SK-N-SH (cell line): ENCODE results near the gene AP1S3. TPM values are rescaled to one million over a fixed set of nuclear protein-coding genes. Genes with fewer than 3 reads are reported as not detected.
A peak's percentile ranks its signal among the peaks of the same experiment; 100 is the strongest.

Experiments used
- CTCF ChIA-PET: fragments of 300-600, 350-600 bp; formaldehyde crosslinking; extraction: SDS; loops from one replicate; lab custom pipeline; 2021; lab: Yijun Ruan, JAX
- POLR2A ChIA-PET: fragments of 350-600 bp; sonication (Branson Sonifier 250); formaldehyde crosslinking; extraction: SDS; loops from one replicate; lab custom pipeline; 2020; ENCODE audit warnings: antibody characterized with exemption, inconsistent platforms; lab: Yijun Ruan, JAX
- DNase-seq: peaks from one replicate; pipeline ENCODE4 v3.0.0; 2012
- H2AFZ ChIP-seq: fragments of 200-600 bp; sonication (generic); 2 replicates; pipeline ENCODE4 v1.8.1; 2016; ENCODE audit warnings: antibody characterized with exemption, mild to moderate bottlenecking, low read depth
- H3F3A ChIP-seq: fragments of 200-600 bp; sonication (generic); replicated peaks from 2 replicates; pipeline ENCODE3; 2016; ENCODE audit warnings: antibody characterized with exemption, mild to moderate bottlenecking; ENCODE audit not compliant: insufficient read depth
- H3K27ac ChIP-seq, 2 experiments: fragments of 200-500 bp in 1 of 2; fragments of 200-600 bp in 1 of 2; sonication (Bioruptor generic) in 1 of 2; sonication (generic), shearing (Covaris generic) in 1 of 2; 2 replicates each; pipeline versions ENCODE4 v1.5.1 to v1.6.1; 2014 to 2016; ENCODE audit warnings: low read depth in 2 of 2, inconsistent platforms in 1 of 2, low read length in 1 of 2, mild to moderate bottlenecking in 1 of 2, mixed read lengths in 1 of 2
- H3K27me3 ChIP-seq: fragments of 200-600 bp; sonication (generic), shearing (Covaris generic); 2 replicates; pipeline ENCODE4 v1.6.1; 2016; ENCODE audit warnings: mixed run types; ENCODE audit not compliant: insufficient read depth
- H3K36me3 ChIP-seq, 2 experiments: fragments of 200-500 bp in 1 of 2; fragments of 200-600 bp in 1 of 2; sonication (Bioruptor generic) in 1 of 2; sonication (generic) in 1 of 2; replicated peaks in 1 of 2; 2 replicates each; pipeline versions ENCODE3 to v1.5.1; 2014 to 2016; ENCODE audit warnings: low read length in 1 of 2, mild to moderate bottlenecking in 1 of 2; ENCODE audit not compliant: insufficient read depth in 2 of 2, control insufficient read depth in 1 of 2
- H3K4me1 ChIP-seq, 2 experiments: fragments of 200-500 bp in 1 of 2; fragments of 200-600 bp in 1 of 2; sonication (Bioruptor generic) in 1 of 2; sonication (generic), shearing (Covaris generic) in 1 of 2; 2 replicates each; pipeline versions ENCODE4 v1.5.1 to v1.6.1; 2014 to 2016; ENCODE audit warnings: low read depth in 1 of 2, low read length in 1 of 2, mixed run types in 1 of 2; ENCODE audit not compliant: insufficient read depth in 2 of 2, control insufficient read depth in 1 of 2
- H3K4me2 ChIP-seq: fragments of 200-600 bp; sonication (generic), shearing (Covaris generic); 2 replicates; pipeline ENCODE4 v1.6.1; 2017; ENCODE audit warnings: mixed run types
- H3K4me3 ChIP-seq, 2 experiments: fragments of 200-500 bp in 1 of 2; fragments of 200-600 bp in 1 of 2; sonication (Bioruptor generic) in 1 of 2; sonication (generic), shearing (Covaris generic) in 1 of 2; 2 replicates each; pipeline versions ENCODE4 v1.5.1 to v1.8.1; 2014 to 2016; ENCODE audit warnings: low read depth in 2 of 2, inconsistent platforms in 1 of 2, low read length in 1 of 2, mild to moderate bottlenecking in 1 of 2, mixed read lengths in 1 of 2, moderate library complexity in 1 of 2
- H3K79me2 ChIP-seq: fragments of 200-600 bp; sonication (generic); 2 replicates; pipeline ENCODE4 v1.8.1; 2017; ENCODE audit warnings: mild to moderate bottlenecking; ENCODE audit not compliant: insufficient read depth
- H3K9ac ChIP-seq: fragments of 200-600 bp; sonication (generic); 2 replicates; pipeline ENCODE4 v1.6.1; 2017; ENCODE audit warnings: mixed run types
- H3K9me2 ChIP-seq: fragments of 200-600 bp; sonication (generic); 2 replicates; pipeline ENCODE4 v1.6.1; 2017; ENCODE audit warnings: mixed run types
- H3K9me3 ChIP-seq: fragments of 200-600 bp; sonication (generic); 2 replicates; pipeline ENCODE4 v1.6.1; 2017; ENCODE audit warnings: mixed run types, mild to moderate bottlenecking, moderate library complexity
- H4K20me1 ChIP-seq: fragments of 200-600 bp; sonication (generic); 2 replicates; pipeline ENCODE4 v1.6.1; 2017; ENCODE audit warnings: mild to moderate bottlenecking, mixed run types; ENCODE audit not compliant: insufficient read depth
- EZH2phosphoT487 ChIP-seq: fragments of 200-600 bp; sonication (generic); IDR thresholded peaks from 2 replicates; pipeline ENCODE4 v1.6.1; 2017; ENCODE audit warnings: low read depth, mixed run types, mild to moderate bottlenecking, antibody characterized with exemption, moderate library complexity, borderline replicate concordance
- FOXJ3 ChIP-seq: sonication (generic); formaldehyde crosslinking; IDR thresholded peaks from 2 replicates; pipeline ENCODE4 v1.5.1; 2020; ENCODE audit warnings: mild to moderate bottlenecking, missing genetic modification reagents
- FOXM1 ChIP-seq: IDR thresholded peaks from 2 replicates; pipeline ENCODE4 v1.4.0; 2012; ENCODE audit warnings: low read depth, mild to moderate bottlenecking
- GABPA ChIP-seq: IDR thresholded peaks from 2 replicates; pipeline ENCODE4 v1.4.0; 2012; ENCODE audit warnings: low read depth, mild to moderate bottlenecking
- JUND ChIP-seq: IDR thresholded peaks from 2 replicates; pipeline ENCODE4 v1.4.0; 2012
- MXI1 ChIP-seq: IDR thresholded peaks from 2 replicates; pipeline ENCODE4 v1.6.1; 2012; ENCODE audit warnings: mild to moderate bottlenecking, low read depth, low read length, improper control_type of control experiment
- NRF1 ChIP-seq: IDR thresholded peaks from 2 replicates; pipeline ENCODE4 v1.6.1; 2012; ENCODE audit warnings: low read depth, mild to moderate bottlenecking, low read length
- RAD21 ChIP-seq: IDR thresholded peaks from 2 replicates; pipeline ENCODE4 v1.6.1; 2012; ENCODE audit warnings: mild to moderate bottlenecking, low read length
- RFX5 ChIP-seq: IDR thresholded peaks from 2 replicates; pipeline ENCODE4 v1.6.1; 2012; ENCODE audit warnings: mild to moderate bottlenecking, improper control_type of control experiment, low read length
- RXRA ChIP-seq: IDR thresholded peaks from 2 replicates; pipeline ENCODE4 v1.4.0; 2012; ENCODE audit warnings: low read depth, mild to moderate bottlenecking, borderline replicate concordance
- SIN3A ChIP-seq: IDR thresholded peaks from 2 replicates; pipeline ENCODE4 v1.6.1; 2012; ENCODE audit warnings: low read depth, mild to moderate bottlenecking, low read length, moderate library complexity, borderline replicate concordance
- SMC3 ChIP-seq: IDR thresholded peaks from 2 replicates; pipeline ENCODE4 v1.6.1; 2012; ENCODE audit warnings: low read depth, low read length, improper control_type of control experiment
- TAF1 ChIP-seq: IDR thresholded peaks from 2 replicates; pipeline ENCODE4 v1.6.1; 2012; ENCODE audit warnings: low read depth, mild to moderate bottlenecking, low read length, moderate library complexity, borderline replicate concordance
- TCF12 ChIP-seq: IDR thresholded peaks from 2 replicates; pipeline ENCODE4 v1.4.0; 2012
- TEAD4 ChIP-seq: IDR thresholded peaks from 2 replicates; pipeline ENCODE4 v1.4.0; 2012; ENCODE audit warnings: mild to moderate bottlenecking, borderline replicate concordance; ENCODE audit not compliant: insufficient read depth
- YY1 ChIP-seq: IDR thresholded peaks from 2 replicates; pipeline ENCODE4 v1.4.0; 2012; ENCODE audit warnings: low read depth, mild to moderate bottlenecking
- WGBS: methylation state at CpG from one replicate; pipeline ENCODE4 v1.1.6; 2017; ENCODE audit warnings: low lambda C conversion rate; 5-methylcytosine and 5-hydroxymethylcytosine counted together
- polyA plus RNA-seq, 3 experiments: library from polyadenylated mRNA; depleted of rRNA; stranded (reverse); fragments of >200 nt; gene quantifications; 2 replicates each; pipeline ENCODE4 v1.2.3, GENCODE V29; 2012
- TF ChIP-seq, protein P1 (sequence below): IDR thresholded peaks from 2 replicates; pipeline ENCODE4 v1.6.1; 2012; ENCODE audit warnings: mild to moderate bottlenecking, low read depth, low read length, moderate library complexity
- TF ChIP-seq, protein P2 (sequence below): fragments of 150-350 bp; IDR thresholded peaks from 2 replicates; pipeline ENCODE4 v1.6.1; 2017; ENCODE audit warnings: antibody characterized with exemption, low read length, low read depth, borderline replicate concordance
- TF ChIP-seq, protein P3 (sequence below): IDR thresholded peaks from 2 replicates; pipeline ENCODE4 v1.4.0; 2012; ENCODE audit warnings: low read depth, borderline replicate concordance
- TF ChIP-seq, protein P4 (sequence below): IDR thresholded peaks from 2 replicates; pipeline ENCODE4 v1.4.0; 2012; ENCODE audit warnings: low read depth

Gene AP1S3
- polyA plus RNA-seq, 1 of the 3 experiments (the other 2 are of a cell fraction) = 4.8 TPM

DNA sequence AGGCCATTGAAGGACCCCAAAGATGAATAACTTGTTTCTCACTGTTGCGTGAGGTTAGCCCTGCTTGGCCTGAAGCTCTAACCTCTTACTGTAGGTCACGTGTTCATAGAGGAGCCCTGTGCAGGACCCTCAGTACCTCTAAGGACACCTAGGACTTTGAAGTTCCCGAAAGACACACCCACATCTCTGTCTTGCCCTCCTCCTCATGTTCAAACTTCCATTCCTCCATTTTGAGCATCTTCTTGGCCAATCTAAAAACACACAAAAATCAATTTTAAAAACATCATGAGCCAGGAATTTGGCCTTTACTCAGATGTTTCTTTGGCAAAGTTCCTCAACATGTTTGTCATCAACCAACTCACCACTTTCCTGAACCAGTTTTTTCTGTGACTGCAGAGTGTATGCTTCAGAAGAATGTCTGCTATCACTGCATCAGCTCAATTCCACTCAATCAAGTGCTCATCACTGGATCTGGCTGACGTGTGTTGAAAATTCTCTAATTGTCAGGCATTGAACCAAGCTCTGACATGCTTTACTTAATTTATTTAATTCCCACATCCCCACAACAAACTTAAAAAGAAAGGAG is 101.6 kb downstream of the AP1S3 start (continued):
- TF ChIP-seq, protein P1, sequence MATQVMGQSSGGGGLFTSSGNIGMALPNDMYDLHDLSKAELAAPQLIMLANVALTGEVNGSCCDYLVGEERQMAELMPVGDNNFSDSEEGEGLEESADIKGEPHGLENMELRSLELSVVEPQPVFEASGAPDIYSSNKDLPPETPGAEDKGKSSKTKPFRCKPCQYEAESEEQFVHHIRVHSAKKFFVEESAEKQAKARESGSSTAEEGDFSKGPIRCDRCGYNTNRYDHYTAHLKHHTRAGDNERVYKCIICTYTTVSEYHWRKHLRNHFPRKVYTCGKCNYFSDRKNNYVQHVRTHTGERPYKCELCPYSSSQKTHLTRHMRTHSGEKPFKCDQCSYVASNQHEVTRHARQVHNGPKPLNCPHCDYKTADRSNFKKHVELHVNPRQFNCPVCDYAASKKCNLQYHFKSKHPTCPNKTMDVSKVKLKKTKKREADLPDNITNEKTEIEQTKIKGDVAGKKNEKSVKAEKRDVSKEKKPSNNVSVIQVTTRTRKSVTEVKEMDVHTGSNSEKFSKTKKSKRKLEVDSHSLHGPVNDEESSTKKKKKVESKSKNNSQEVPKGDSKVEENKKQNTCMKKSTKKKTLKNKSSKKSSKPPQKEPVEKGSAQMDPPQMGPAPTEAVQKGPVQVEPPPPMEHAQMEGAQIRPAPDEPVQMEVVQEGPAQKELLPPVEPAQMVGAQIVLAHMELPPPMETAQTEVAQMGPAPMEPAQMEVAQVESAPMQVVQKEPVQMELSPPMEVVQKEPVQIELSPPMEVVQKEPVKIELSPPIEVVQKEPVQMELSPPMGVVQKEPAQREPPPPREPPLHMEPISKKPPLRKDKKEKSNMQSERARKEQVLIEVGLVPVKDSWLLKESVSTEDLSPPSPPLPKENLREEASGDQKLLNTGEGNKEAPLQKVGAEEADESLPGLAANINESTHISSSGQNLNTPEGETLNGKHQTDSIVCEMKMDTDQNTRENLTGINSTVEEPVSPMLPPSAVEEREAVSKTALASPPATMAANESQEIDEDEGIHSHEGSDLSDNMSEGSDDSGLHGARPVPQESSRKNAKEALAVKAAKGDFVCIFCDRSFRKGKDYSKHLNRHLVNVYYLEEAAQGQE = no peak
- no peak for TF ChIP-seq RXRA
- TF ChIP-seq, protein P2, sequence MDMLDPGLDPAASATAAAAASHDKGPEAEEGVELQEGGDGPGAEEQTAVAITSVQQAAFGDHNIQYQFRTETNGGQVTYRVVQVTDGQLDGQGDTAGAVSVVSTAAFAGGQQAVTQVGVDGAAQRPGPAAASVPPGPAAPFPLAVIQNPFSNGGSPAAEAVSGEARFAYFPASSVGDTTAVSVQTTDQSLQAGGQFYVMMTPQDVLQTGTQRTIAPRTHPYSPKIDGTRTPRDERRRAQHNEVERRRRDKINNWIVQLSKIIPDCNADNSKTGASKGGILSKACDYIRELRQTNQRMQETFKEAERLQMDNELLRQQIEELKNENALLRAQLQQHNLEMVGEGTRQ = no peak
- TF ChIP-seq FOXJ3 (CRISPR knock-in tag) = no peak
- TF ChIP-seq TAF1 = no peak

DNA sequence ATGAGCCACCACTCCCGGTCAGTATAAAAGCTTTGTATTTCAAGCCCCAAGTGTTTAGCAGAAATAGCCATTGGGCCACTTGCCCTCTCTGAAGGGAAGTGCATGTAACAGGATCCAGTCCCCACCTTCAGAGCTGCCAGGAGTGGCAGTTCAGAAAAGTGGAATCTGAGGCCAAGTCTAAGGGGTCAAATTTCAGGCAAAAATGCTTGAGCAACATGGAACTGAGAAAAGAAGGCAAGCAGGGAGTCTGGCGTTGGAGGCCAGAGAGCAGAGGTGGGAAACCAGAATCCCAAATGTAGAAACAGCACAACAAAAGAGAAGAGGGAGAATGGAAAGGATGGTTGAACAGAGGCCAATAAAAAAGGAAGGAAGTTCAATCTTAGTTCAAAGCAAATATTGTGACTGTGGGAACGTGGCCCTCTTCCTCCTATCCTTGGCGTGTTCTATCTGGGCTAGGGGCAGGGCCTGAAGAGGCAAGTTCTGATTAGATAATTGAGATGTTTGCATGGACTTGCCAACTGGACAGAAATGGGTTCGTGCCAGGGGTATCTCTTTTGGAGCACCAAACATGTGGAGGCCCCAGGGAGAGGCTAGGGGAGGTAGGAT is 102.2 kb downstream of the AP1S3 start:
- Histone ChIP-seq H3K4me3 (no peak overlapping the region), H3K36me3 (no peaks in the 10 kb centered on the region), H3K27me3 (no peaks in the 10 kb centered on the region), H3K4me1 (peaks cover 0 to 22% of the 10 kb centered on the region in 2 experiments; a peak in 2 of 4 replicates), H3K9me2 (no peaks in the 10 kb centered on the region), H3K9ac (no peak overlapping the region), H3K79me2 (no peaks in the 10 kb centered on the region), H4K20me1 (no peaks in the 10 kb centered on the region), H3F3A (peaks cover 14% of the 10 kb centered on the region), H2AFZ (peak overlapping the region; percentile 27; the same call in 1 of the 2 replicates), H3K27ac (peak overlapping the region in 1 of 2 experiments; percentile 86; a peak in 3 of 4 replicates), H3K4me2 (no peak overlapping the region)
- POLR2A ChIA-PET = no interaction called here
- WGBS = 87% methylated on average over 4 of the region's 5 CpGs
- CTCF ChIA-PET = no interaction called here
- DNase-seq = no peak
- TF ChIP-seq YY1 (no peak), TCF12 (no peak), MXI1 (no peak), FOXJ3 (CRISPR knock-in tag) (no peak)
- TF ChIP-seq, all 33 proteins: peak for 0
- no peaks in the 10 kb centered on the region for H3K9me3 ChIP-seq

DNA sequence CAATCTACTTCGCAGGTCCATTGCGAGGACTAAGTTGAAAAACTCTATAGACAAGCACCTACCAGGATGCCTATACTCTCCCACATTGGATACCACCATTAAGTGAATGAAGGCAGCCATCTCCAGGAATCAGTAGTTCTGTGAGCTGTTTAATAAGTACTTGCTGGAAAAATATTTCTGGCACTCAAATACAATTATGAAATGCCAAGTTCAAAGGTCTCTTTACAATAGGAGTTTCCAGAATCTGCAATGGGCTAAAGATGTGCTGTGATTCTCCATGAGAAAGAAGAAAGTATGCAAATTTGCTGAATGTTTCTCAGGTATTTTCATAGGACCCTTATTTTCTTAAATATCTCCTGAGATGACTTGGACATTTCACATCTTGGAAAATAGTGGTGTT is 103.0 kb downstream of the AP1S3 start:
- Histone ChIP-seq H3K27me3 (no peaks in the 10 kb centered on the region), H2AFZ (no peak overlapping the region), H3K9me2 (no peaks in the 10 kb centered on the region), H3K4me3 (no peak overlapping the region), H3K4me1 (peaks cover 0 to 26% of the 10 kb centered on the region in 2 experiments; a peak in 2 of 4 replicates), H3K36me3 (no peaks in the 10 kb centered on the region), H3F3A (peaks cover 14% of the 10 kb centered on the region), H3K9ac (no peak overlapping the region), H3K79me2 (no peaks in the 10 kb centered on the region), H3K27ac (no peak overlapping the region), H3K9me3 (no peaks in the 10 kb centered on the region), H4K20me1 (no peaks in the 10 kb centered on the region), H3K4me2 (no peak overlapping the region)
- POLR2A ChIA-PET = no interaction called here
- DNase-seq = no peak
- WGBS = 95% methylated on average over 2 of the region's 2 CpGs
- CTCF ChIA-PET = no interaction called here
- TF ChIP-seq, protein P3, sequence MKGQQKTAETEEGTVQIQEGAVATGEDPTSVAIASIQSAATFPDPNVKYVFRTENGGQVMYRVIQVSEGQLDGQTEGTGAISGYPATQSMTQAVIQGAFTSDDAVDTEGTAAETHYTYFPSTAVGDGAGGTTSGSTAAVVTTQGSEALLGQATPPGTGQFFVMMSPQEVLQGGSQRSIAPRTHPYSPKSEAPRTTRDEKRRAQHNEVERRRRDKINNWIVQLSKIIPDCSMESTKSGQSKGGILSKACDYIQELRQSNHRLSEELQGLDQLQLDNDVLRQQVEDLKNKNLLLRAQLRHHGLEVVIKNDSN = no peak
- TF ChIP-seq RFX5 (no peak), TEAD4 (no peak), NRF1 (no peak), FOXM1 (no peak), YY1 (no peak), JUND (no peak), SMC3 (no peak), GABPA (no peak), SIN3A (no peak), EZH2phosphoT487 (no peak), RAD21 (no peak)
- TF ChIP-seq, protein P4, sequence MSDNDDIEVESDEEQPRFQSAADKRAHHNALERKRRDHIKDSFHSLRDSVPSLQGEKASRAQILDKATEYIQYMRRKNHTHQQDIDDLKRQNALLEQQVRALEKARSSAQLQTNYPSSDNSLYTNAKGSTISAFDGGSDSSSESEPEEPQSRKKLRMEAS = no peak
